Endothelial cell of umbilical vein (primary cell): ENCODE measurements around the gene ARL9.

ENCODE experiments used
- EZH2 ChIP-seq: IDR thresholded peaks from 2 replicates; pipeline ENCODE4 v1.6.1; 2012; ENCODE audit warnings: borderline replicate concordance, low read depth, mild to moderate bottlenecking, moderate library complexity, low read length, inconsistent platforms; ENCODE audit not compliant: severe bottlenecking
- FOS ChIP-seq: IDR thresholded peaks from 2 replicates; pipeline ENCODE4 v1.6.1; 2011; ENCODE audit warnings: mild to moderate bottlenecking, low read length, moderate library complexity, borderline replicate concordance; ENCODE audit not compliant: insufficient read depth
- GATA2 ChIP-seq: IDR thresholded peaks from 2 replicates; pipeline ENCODE4 v1.7.0; 2011; ENCODE audit warnings: low read depth, mild to moderate bottlenecking, moderate library complexity, mixed read lengths, low read length; ENCODE audit not compliant: insufficient read length, insufficient read depth
- JUN ChIP-seq: IDR thresholded peaks from 2 replicates; pipeline ENCODE4 v1.6.1; 2011; ENCODE audit warnings: borderline replicate concordance, low read depth; ENCODE audit not compliant: insufficient read length, insufficient read depth
- MAX ChIP-seq: IDR thresholded peaks from 2 replicates; pipeline ENCODE4 v1.6.1; 2011; ENCODE audit not compliant: insufficient read depth, insufficient read length
- POLR2A ChIP-seq: IDR thresholded peaks from 2 replicates; pipeline ENCODE4 v1.6.1; 2012; ENCODE audit warnings: low read depth, mild to moderate bottlenecking, control low read depth, low read length
- POLR2AphosphoS5 ChIP-seq: IDR thresholded peaks from 2 replicates; pipeline ENCODE4 v1.6.1; 2012; ENCODE audit warnings: low read depth, mild to moderate bottlenecking, control low read depth, low read length, moderate library complexity; ENCODE audit not compliant: insufficient read depth
- TF ChIP-seq, protein P1 (sequence below), 2 donors: IDR thresholded peaks; 1 replicate in 1 of 2; 2 replicates in 1 of 2; pipeline ENCODE4 v1.5.1; 2011; ENCODE audit warnings: low read length in 2 of 2, mild to moderate bottlenecking in 2 of 2, moderate library complexity in 2 of 2, control low read depth in 1 of 2, inconsistent platforms in 1 of 2, low read depth in 1 of 2; ENCODE audit not compliant: insufficient read depth in 1 of 2; ENCODE audit errors: extremely low read depth in 1 of 2

GRCh38 chr4:56466910-56467283 lies 38.7 kb upstream of the ARL9 start:
- TF ChIP-seq JUN (no peak), GATA2 (no peak), POLR2A (no peak), EZH2 (no peak), MAX (no peak), POLR2AphosphoS5 (no peak), FOS (no peak)
- TF ChIP-seq, protein P1, sequence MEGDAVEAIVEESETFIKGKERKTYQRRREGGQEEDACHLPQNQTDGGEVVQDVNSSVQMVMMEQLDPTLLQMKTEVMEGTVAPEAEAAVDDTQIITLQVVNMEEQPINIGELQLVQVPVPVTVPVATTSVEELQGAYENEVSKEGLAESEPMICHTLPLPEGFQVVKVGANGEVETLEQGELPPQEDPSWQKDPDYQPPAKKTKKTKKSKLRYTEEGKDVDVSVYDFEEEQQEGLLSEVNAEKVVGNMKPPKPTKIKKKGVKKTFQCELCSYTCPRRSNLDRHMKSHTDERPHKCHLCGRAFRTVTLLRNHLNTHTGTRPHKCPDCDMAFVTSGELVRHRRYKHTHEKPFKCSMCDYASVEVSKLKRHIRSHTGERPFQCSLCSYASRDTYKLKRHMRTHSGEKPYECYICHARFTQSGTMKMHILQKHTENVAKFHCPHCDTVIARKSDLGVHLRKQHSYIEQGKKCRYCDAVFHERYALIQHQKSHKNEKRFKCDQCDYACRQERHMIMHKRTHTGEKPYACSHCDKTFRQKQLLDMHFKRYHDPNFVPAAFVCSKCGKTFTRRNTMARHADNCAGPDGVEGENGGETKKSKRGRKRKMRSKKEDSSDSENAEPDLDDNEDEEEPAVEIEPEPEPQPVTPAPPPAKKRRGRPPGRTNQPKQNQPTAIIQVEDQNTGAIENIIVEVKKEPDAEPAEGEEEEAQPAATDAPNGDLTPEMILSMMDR (IDR thresholded peaks at IDR 0.05; ENCODE audit: extremely low read depth in 1 of 2, insufficient read depth in 1 of 2, low read depth in 1 of 2, low read length in 2 of 2) = no peak
